DND-41 (cell line): ENCODE results near the gene BNC2.

Experiments used
- ATAC-seq: fragments of 200-7000 bp; cut with Tn5 transposase; 3 replicates; pipeline ENCODE4 v1.9.1; 2021; ENCODE audit warnings: low read depth; ENCODE audit not compliant: insufficient read depth
- DNase-seq: peaks from one replicate; pipeline ENCODE4 v3.0.0-alpha.2; 2020
- H2AFZ ChIP-seq: 2 replicates; pipeline ENCODE4 v1.6.0; 2012; ENCODE audit warnings: low read depth, low read length
- H3K27ac ChIP-seq: 2 replicates; pipeline ENCODE4 v1.5.1; 2012; ENCODE audit warnings: low read length, inconsistent platforms
- H3K27me3 ChIP-seq: fragments of 200-600 bp; sonication (generic); 2 replicates; pipeline ENCODE4 v1.6.0; 2012; ENCODE audit warnings: low read length, mild to moderate bottlenecking, inconsistent platforms; ENCODE audit not compliant: insufficient read depth, poor library complexity
- H3K36me3 ChIP-seq: 2 replicates; pipeline ENCODE4 v1.5.1; 2012; ENCODE audit warnings: low read length, inconsistent platforms; ENCODE audit not compliant: insufficient read depth
- H3K4me1 ChIP-seq: 2 replicates; pipeline ENCODE4 v1.5.1; 2012; ENCODE audit warnings: mild to moderate bottlenecking, low read length; ENCODE audit not compliant: insufficient read depth
- H3K4me2 ChIP-seq: 2 replicates; pipeline ENCODE4 v1.6.0; 2012; ENCODE audit warnings: mild to moderate bottlenecking, moderate library complexity, low read length, inconsistent platforms; ENCODE audit not compliant: insufficient read depth
- H3K4me3 ChIP-seq, 2 experiments: fragments of 200-600 bp in 1 of 2; shearing (Covaris generic) in 1 of 2; 2 replicates each; pipeline ENCODE4 v1.5.1; 2012 to 2016; ENCODE audit warnings: inconsistent platforms in 2 of 2, low read length in 2 of 2, mild to moderate bottlenecking in 2 of 2, low read depth in 1 of 2, moderate library complexity in 1 of 2
- H3K79me2 ChIP-seq: 2 replicates; pipeline ENCODE4 v1.6.0; 2012; ENCODE audit warnings: low read length, inconsistent platforms; ENCODE audit not compliant: insufficient read depth
- H3K9ac ChIP-seq: 2 replicates; pipeline ENCODE4 v1.6.0; 2012; ENCODE audit warnings: low read depth, mild to moderate bottlenecking, inconsistent platforms, low read length, moderate library complexity
- H3K9me3 ChIP-seq: 2 replicates; pipeline ENCODE4 v1.5.1; 2012; ENCODE audit warnings: low read length, moderate library complexity, mild to moderate bottlenecking, inconsistent platforms; ENCODE audit not compliant: insufficient read depth, severe bottlenecking
- H4K20me1 ChIP-seq: 2 replicates; pipeline ENCODE4 v1.6.0; 2012; ENCODE audit warnings: low read length; ENCODE audit not compliant: insufficient read depth
- CTCF ChIP-seq: IDR thresholded peaks from 2 replicates; pipeline ENCODE4 v1.5.1; 2012; ENCODE audit warnings: borderline replicate concordance, low read length, moderate library complexity, mild to moderate bottlenecking; ENCODE audit not compliant: poor library complexity, severe bottlenecking; ENCODE audit errors: extremely low read depth
- EZH2 ChIP-seq: IDR thresholded peaks from 3 replicates; pipeline ENCODE4 v1.6.1; 2012; ENCODE audit warnings: borderline replicate concordance, low read depth, mild to moderate bottlenecking, moderate library complexity, low read length, inconsistent platforms; ENCODE audit not compliant: severe bottlenecking

Gene BNC2

GRCh38 chr9:16899606-16900005, 29.1 kb upstream of the BNC2 start:
- ATAC-seq (no peak), DNase-seq (no peak)
- Histone ChIP-seq H3K27me3 (no peaks in the 10 kb centered on the region), H3K4me2 (no peak overlapping the region), H3K4me3 (no peak overlapping the region), H3K4me1 (no peaks in the 10 kb centered on the region), H3K79me2 (no peaks in the 10 kb centered on the region), H3K9me3 (no peaks in the 10 kb centered on the region), H2AFZ (no peak overlapping the region), H3K36me3 (no peaks in the 10 kb centered on the region), H3K27ac (no peak overlapping the region), H4K20me1 (no peaks in the 10 kb centered on the region), H3K9ac (no peak overlapping the region)
- TF ChIP-seq EZH2 (no peak), CTCF (no peak)

GRCh38 chr9:16898464-16898863, 28.0 kb upstream of the BNC2 start:
- Histone ChIP-seq H3K27ac (no peak overlapping the region), H3K4me1 (no peaks in the 10 kb centered on the region), H3K9ac (no peak overlapping the region), H3K9me3 (no peaks in the 10 kb centered on the region), H3K4me3 (no peak overlapping the region), H2AFZ (no peak overlapping the region), H3K4me2 (no peak overlapping the region), H3K36me3 (no peaks in the 10 kb centered on the region), H3K27me3 (no peaks in the 10 kb centered on the region), H3K79me2 (no peaks in the 10 kb centered on the region), H4K20me1 (no peaks in the 10 kb centered on the region)
- DNase-seq (no peak), ATAC-seq (no peak)
- TF ChIP-seq EZH2, result no peak
- no peak for TF ChIP-seq CTCF

DNA sequence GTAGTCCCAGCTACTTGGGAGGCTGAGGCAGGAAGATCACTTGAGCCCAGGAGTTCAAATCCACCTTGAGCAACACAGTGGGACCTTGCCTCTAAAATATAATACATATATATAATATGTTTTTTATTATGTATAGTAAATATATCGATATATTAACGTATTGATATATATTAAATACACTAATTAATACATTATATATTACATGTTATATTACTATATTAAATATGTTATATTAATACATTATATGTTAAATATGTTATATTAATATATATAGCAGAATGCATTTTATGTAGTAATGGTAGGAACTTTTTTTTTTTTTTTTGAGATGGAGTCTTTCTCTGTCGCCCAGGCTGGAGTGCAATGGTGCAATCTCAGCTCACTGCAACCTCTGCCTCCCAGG, 18.1 kb upstream of the BNC2 start:
- Histone ChIP-seq H4K20me1 (no peaks in the 10 kb centered on the region), H3K4me3 (no peak overlapping the region), H3K9me3 (no peaks in the 10 kb centered on the region), H3K4me2 (no peak overlapping the region), H3K36me3 (no peaks in the 10 kb centered on the region), H3K27me3 (no peaks in the 10 kb centered on the region), H2AFZ (no peak overlapping the region), H3K27ac (no peak overlapping the region), H3K79me2 (no peaks in the 10 kb centered on the region), H3K9ac (no peak overlapping the region), H3K4me1 (peaks cover 36% of the 10 kb centered on the region)
- ATAC-seq (no peak), DNase-seq (no peak)
- TF ChIP-seq EZH2, result no peak
- no peak for TF ChIP-seq CTCF

GRCh38 chr9:16885931-16886330, 15.5 kb upstream of the BNC2 start:
- Histone ChIP-seq H3K4me2 (no peak overlapping the region), H3K9me3 (no peaks in the 10 kb centered on the region), H2AFZ (no peak overlapping the region), H3K27ac (peak overlapping the region; percentile 71), H3K4me1 (peaks cover 41% of the 10 kb centered on the region), H4K20me1 (no peaks in the 10 kb centered on the region), H3K4me3 (no peak overlapping the region), H3K9ac (no peak overlapping the region), H3K79me2 (no peaks in the 10 kb centered on the region), H3K27me3 (no peaks in the 10 kb centered on the region), H3K36me3 (no peaks in the 10 kb centered on the region)
- no peak for TF ChIP-seq EZH2
- TF ChIP-seq CTCF, result no peak
- ATAC-seq (no peak), DNase-seq (no peak)
